ENCODE measurements around the gene CCT7. TPM values are rescaled to one million over a fixed set of nuclear protein-coding genes. Genes with fewer than 3 reads are reported as not detected.

The CCT7 gene
- total RNA-seq, 1 donor from 2014 or later, result 446 TPM

DNA sequence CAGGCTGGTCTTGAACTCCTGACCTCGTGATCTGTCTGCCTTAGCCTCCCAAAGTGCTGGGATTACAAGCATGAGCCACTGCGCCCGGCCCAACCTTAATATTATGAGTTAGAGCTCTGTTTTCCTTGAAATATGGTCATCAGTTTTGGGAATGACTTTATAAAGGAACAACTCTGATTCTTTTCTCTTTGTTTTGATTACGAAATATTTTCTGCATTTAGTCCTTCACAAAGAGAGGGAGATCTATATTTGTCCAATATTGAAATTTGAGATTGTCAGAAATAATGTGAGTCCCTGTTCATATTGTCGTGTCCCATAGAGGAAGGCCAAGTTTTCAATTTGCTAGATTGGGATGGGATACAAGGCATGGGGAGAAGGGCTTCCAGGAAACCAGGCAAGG is 16.9 kb upstream of the CCT7 start:
- no peak for DNase-seq (ENCODE audit: low read depth, low spot score)
- Mint-ChIP-seq H3K36me3 (ENCODE audit: low read depth) (no peaks in the 10 kb centered on the region), H3K9me3 (no peaks in the 10 kb centered on the region), H3K27me3 (ENCODE audit: low read depth) (no peaks in the 10 kb centered on the region), H3K27ac (ENCODE audit: unreplicated experiment) (no peak overlapping the region), H3K4me3 (peak overlapping the region; percentile 21), H3K4me1 (peaks cover 30% of the 10 kb centered on the region)
- TF ChIP-seq, protein P1, sequence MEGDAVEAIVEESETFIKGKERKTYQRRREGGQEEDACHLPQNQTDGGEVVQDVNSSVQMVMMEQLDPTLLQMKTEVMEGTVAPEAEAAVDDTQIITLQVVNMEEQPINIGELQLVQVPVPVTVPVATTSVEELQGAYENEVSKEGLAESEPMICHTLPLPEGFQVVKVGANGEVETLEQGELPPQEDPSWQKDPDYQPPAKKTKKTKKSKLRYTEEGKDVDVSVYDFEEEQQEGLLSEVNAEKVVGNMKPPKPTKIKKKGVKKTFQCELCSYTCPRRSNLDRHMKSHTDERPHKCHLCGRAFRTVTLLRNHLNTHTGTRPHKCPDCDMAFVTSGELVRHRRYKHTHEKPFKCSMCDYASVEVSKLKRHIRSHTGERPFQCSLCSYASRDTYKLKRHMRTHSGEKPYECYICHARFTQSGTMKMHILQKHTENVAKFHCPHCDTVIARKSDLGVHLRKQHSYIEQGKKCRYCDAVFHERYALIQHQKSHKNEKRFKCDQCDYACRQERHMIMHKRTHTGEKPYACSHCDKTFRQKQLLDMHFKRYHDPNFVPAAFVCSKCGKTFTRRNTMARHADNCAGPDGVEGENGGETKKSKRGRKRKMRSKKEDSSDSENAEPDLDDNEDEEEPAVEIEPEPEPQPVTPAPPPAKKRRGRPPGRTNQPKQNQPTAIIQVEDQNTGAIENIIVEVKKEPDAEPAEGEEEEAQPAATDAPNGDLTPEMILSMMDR (conservative IDR thresholded peaks at IDR 0.05), result no peak

DNA sequence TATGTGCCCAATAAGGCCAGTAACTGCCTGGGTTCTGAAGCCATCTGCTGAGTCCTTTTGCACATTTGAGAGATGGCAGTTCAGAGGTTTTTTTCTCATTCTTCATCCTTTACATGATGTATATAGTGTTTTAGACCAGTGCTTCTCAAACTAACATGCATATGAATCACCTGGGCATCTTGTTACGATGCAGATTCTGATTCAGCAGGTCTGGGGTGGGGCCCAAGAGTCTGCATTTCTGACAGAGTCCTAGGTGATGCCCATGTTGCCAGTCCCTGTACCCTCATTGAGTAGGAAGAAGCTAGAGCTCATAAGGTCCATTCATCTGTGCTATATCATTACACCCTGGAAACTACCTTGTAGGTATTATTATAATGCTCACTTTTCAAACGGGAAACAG is 16.3 kb upstream of the CCT7 start:
- Mint-ChIP-seq H3K27me3 (ENCODE audit: low read depth) (no peaks in the 10 kb centered on the region), H3K4me1 (peaks cover 26% of the 10 kb centered on the region), H3K9me3 (no peaks in the 10 kb centered on the region), H3K27ac (ENCODE audit: unreplicated experiment) (no peak overlapping the region), H3K4me3 (peak overlapping the region; percentile 38), H3K36me3 (ENCODE audit: low read depth) (no peaks in the 10 kb centered on the region)
- TF ChIP-seq, protein P1 (conservative IDR thresholded peaks at IDR 0.05), result no peak
- no peak for DNase-seq (ENCODE audit: low read depth, low spot score)

DNA sequence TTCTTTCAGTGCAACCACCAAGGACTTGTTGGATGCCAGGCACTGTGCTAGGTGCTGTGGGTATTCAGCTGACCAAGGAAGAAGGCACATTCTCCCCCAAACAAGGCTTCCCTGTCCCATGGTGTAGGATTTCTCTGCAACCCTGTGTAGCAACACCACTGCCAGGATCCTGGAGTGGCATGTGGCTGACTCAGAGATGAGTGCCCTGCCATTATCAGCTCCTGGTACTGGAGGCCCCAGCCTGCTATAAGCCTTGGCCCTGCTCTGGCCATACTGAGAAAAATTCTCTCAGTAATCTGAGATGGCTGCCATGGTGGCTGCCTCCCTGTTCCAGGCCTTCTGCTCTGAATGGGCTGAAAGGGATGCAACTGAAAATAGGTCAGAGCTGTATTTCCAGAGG is 15.8 kb upstream of the CCT7 start:
- no peak overlapping the region for H3K4me3 Mint-ChIP-seq
- H3K27ac Mint-ChIP-seq (ENCODE audit: unreplicated experiment), result no peak overlapping the region
- H3K36me3 Mint-ChIP-seq (ENCODE audit: low read depth), result no peaks in the 10 kb centered on the region
- TF ChIP-seq, protein P1 (conservative IDR thresholded peaks at IDR 0.05), result no peak
- no peaks in the 10 kb centered on the region for H3K27me3 Mint-ChIP-seq (ENCODE audit: low read depth)
- peaks cover 25% of the 10 kb centered on the region for H3K4me1 Mint-ChIP-seq
- no peaks in the 10 kb centered on the region for H3K9me3 Mint-ChIP-seq
- no peak for DNase-seq (ENCODE audit: low read depth, low spot score)

DNA sequence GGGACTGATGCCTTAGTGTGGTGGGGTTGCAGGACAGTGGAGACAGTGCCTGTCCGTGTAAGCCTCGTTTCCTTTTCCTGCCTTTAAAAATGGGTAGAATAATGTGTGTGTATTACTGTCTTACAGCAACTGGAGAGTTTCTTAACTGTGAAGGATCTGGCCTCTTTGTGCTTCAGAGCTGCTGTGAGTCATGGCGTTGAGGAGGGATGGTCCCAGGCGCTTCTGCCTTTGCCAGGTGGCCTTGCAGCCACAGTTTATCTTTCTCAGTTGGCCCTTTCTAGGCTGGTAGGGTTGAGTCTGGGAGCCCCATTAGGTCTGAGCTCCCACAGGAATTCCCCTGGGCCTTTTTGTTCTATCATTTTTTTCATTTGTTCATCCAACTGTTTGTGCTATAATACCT is 10.3 kb upstream of the CCT7 start:
- no peak overlapping the region for H3K27ac Mint-ChIP-seq (ENCODE audit: unreplicated experiment)
- H3K36me3 Mint-ChIP-seq (ENCODE audit: low read depth), result no peaks in the 10 kb centered on the region
- TF ChIP-seq, protein P1 (conservative IDR thresholded peaks at IDR 0.05), result no peak
- H3K9me3 Mint-ChIP-seq, result no peaks in the 10 kb centered on the region
- H3K4me3 Mint-ChIP-seq, result no peak overlapping the region
- no peak for DNase-seq (ENCODE audit: low read depth, low spot score)
- H3K27me3 Mint-ChIP-seq (ENCODE audit: low read depth), result no peaks in the 10 kb centered on the region
- H3K4me1 Mint-ChIP-seq, result no peaks in the 10 kb centered on the region

DNA sequence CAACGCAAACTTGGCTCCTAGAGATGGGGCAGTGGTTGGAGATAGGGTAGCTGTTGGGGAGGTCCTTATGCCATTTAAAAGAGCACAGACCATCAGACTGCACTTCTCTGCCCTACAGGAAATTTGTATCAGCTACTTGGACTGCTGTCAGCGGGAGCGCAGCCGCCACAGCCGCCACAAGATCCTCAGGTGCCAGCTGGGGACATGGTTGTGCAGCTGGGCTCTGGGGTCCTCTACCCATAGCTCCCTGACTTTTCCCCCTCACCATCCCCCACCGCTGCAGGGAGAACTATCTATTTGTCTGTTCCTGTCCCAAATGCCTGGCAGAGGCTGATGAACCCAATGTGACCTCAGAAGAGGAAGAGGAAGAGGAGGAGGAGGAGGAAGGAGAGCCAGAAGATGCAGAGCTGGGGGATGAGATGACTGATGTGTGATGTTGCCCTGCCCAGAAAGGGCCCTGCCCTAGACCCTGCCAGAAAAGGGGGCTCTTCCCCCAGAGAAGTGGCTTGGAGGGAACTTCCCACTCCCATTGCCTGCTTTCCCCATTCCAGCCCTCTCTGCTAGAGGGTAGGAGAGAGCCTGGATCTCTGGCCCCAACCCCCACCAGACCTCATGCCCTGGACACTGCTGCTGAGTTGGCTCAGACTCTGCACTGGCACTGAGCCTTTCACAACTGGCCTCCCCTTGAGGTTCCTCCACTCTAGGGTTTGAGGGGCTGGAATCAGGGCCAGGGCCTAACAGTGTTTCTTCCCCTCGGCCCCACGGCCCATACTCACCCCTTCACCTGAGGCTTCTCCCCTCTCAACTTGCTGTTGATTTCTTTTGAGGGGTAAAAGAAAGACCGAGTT is 8.4 kb upstream of the CCT7 start:
- H3K36me3 Mint-ChIP-seq (ENCODE audit: low read depth), result no peaks in the 10 kb centered on the region
- no peaks in the 10 kb centered on the region for H3K27me3 Mint-ChIP-seq (ENCODE audit: low read depth)
- H3K4me3 Mint-ChIP-seq, result no peak overlapping the region
- TF ChIP-seq, protein P1 (conservative IDR thresholded peaks at IDR 0.05), result no peak
- H3K27ac Mint-ChIP-seq (ENCODE audit: unreplicated experiment), result no peak overlapping the region
- no peaks in the 10 kb centered on the region for H3K9me3 Mint-ChIP-seq
- no peaks in the 10 kb centered on the region for H3K4me1 Mint-ChIP-seq
- no peak for DNase-seq (ENCODE audit: low read depth, low spot score)
